ENCODE results near the gene LRIT2. TPM values are rescaled to one million over a fixed set of nuclear protein-coding genes. Genes with fewer than 3 reads are reported as not detected.

LRIT2 gene
- total RNA-seq, 2 donors from 2014 or later, result not detected

DNA sequence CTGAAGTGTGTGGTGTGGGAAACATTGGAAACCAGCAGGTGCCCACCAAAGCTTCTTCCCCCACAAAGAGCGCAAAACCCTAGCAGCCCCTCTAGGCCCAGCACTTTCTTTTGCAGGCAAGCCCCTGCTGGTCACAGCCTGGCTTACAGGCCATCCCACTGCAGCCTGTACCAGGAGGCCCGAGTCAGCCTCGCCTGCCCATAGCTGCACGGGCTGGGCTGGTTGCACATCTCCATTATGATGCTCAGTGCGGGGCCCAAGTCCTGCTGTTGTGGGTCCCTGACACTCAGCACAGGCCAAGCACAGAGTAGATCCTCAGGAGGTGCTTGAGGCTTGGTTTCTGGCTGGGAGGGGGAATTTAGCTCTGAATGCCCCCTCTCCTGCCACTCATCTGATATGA is 23.0 kb downstream of the LRIT2 start:
- Histone ChIP-seq H3K4me3 (no peak overlapping the region), H3K4me1 (no peaks in the 10 kb centered on the region), H3K9me3 (no peaks in the 10 kb centered on the region), H3K27me3 (no peaks in the 10 kb centered on the region), H3K27ac (no peak overlapping the region), H3K36me3 (no peaks in the 10 kb centered on the region)
- DNase-seq (ENCODE audit: low spot score), result no peak
- TF ChIP-seq, protein P1, sequence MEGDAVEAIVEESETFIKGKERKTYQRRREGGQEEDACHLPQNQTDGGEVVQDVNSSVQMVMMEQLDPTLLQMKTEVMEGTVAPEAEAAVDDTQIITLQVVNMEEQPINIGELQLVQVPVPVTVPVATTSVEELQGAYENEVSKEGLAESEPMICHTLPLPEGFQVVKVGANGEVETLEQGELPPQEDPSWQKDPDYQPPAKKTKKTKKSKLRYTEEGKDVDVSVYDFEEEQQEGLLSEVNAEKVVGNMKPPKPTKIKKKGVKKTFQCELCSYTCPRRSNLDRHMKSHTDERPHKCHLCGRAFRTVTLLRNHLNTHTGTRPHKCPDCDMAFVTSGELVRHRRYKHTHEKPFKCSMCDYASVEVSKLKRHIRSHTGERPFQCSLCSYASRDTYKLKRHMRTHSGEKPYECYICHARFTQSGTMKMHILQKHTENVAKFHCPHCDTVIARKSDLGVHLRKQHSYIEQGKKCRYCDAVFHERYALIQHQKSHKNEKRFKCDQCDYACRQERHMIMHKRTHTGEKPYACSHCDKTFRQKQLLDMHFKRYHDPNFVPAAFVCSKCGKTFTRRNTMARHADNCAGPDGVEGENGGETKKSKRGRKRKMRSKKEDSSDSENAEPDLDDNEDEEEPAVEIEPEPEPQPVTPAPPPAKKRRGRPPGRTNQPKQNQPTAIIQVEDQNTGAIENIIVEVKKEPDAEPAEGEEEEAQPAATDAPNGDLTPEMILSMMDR (IDR thresholded peaks at IDR 0.05), result no peak

DNA sequence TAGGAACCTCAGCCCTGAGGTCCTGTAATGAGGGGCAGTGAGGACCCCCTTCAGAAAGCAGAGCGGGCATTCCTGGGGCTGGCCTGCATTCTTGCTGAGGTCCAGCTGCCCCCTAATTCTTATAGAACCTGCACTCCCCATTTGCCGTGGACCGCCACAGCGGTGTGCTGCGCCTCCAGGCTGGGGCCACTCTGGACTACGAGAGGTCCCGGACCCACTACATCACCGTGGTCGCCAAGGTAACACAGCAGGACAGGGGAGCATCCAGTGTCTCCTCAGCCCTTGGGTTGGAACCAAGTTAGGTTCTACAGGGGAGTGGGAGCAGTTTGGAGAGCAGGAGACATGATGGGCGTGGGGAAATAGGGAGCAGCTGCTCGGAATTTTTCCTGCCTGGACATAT is 23.7 kb downstream of the LRIT2 start:
- TF ChIP-seq, protein P1 (IDR thresholded peaks at IDR 0.05), result no peak
- Histone ChIP-seq H3K27ac (no peak overlapping the region), H3K36me3 (no peaks in the 10 kb centered on the region), H3K9me3 (no peaks in the 10 kb centered on the region), H3K27me3 (no peaks in the 10 kb centered on the region), H3K4me3 (no peak overlapping the region), H3K4me1 (no peaks in the 10 kb centered on the region)
- no peak for DNase-seq (ENCODE audit: low spot score)

DNA sequence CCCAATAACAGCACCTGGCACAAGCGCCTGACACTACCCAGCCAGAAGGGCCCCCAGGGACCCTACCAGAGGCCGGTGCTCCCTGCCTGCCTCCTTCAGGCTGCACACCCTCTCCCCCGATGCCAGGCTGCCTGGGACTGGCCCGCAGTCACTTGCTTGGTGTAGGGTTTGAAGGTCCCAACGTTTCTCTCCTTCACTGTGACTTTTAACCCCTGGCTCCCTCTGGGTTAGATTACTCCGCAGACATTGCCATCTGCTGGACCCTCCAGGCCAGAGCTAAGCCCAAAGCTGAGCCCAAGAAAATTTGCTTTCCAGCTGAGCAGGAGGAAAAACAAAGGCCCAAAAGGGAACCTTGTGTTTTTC is 24.1 kb downstream of the LRIT2 start:
- Histone ChIP-seq H3K4me1 (no peaks in the 10 kb centered on the region), H3K27ac (no peak overlapping the region), H3K4me3 (no peak overlapping the region), H3K36me3 (no peaks in the 10 kb centered on the region), H3K9me3 (no peaks in the 10 kb centered on the region), H3K27me3 (no peaks in the 10 kb centered on the region)
- DNase-seq (ENCODE audit: low spot score), result no peak
- TF ChIP-seq, protein P1 (IDR thresholded peaks at IDR 0.05), result no peak

DNA sequence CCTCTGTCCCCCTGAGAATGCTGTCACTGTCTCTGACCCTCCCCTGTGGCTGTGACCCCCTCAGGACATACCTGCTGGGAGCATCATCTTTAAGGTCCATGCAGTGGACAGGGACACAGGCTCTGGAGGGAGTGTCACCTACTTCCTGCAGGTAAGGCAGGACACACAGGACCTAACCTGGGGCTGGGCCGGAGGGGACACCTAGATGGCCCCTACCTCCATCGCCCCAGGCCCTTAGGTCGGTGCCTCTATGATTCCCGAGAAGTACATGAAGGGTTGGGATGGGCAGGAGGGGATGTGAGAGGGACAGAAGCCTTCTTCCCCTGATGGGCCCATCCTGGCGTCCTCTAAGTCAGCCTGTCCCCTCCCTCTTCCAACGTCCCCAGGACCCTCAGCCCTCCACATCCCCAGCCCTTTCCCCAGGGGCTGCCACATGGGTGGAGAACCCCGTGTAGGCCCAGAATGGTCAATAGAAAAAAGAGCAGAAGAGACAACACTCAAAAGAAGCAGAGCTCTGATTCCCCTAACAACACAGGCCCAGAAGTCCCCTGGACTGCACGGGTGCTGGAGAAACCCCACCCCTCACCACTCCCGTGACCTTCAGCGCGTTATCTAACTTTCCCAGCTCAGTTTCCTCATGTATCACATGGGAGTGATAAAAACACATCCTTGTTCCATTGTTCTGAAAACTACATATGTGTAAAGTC is 24.7 kb downstream of the LRIT2 start:
- Histone ChIP-seq H3K36me3 (no peaks in the 10 kb centered on the region), H3K9me3 (no peaks in the 10 kb centered on the region), H3K27ac (no peak overlapping the region), H3K4me3 (no peak overlapping the region), H3K27me3 (no peaks in the 10 kb centered on the region), H3K4me1 (no peaks in the 10 kb centered on the region)
- TF ChIP-seq, protein P1 (IDR thresholded peaks at IDR 0.05), result no peak
- no peak for DNase-seq (ENCODE audit: low spot score)

DNA sequence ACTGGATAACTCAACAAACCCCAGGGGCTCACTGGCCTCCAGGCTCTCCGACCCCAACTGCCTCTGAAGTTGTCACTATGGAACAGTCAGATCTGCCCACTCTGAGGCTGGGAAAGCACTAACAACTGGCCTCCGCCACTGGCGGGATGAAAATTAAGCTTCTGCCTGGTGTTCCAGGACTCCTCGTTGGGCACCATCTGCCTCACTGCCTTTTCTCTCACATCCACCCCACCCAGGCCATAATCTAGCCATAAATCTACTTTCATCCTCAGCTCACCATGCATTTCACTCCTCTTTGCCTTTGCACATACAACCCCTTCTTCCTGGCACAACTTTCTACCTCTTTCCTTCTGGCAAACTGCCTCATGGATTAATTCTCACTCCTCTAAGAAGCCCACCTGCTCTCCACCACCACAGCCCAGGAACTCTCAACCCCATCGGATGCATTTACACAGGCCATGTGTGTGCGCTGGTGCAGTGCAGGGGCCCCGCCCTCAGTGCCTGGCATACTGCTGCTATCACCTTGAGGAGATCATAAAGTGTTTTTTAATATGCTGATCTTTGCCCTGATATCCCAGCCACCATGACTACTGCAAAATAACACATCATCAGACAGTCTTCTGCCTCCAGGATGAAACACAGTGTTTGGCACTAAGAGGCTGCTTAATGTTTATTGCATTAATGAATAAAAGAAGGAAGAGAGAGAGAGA is 27.0 kb downstream of the LRIT2 start:
- no peaks in the 10 kb centered on the region for H3K36me3 ChIP-seq
- peaks cover 0 to 16% of the 10 kb centered on the region in 2 donors for H3K4me1 ChIP-seq
- no peak for DNase-seq (ENCODE audit: low spot score)
- H3K9me3 ChIP-seq, result no peaks in the 10 kb centered on the region
- H3K27me3 ChIP-seq, result no peaks in the 10 kb centered on the region
- TF ChIP-seq, protein P1 (IDR thresholded peaks at IDR 0.05), result no peak
- H3K4me3 ChIP-seq, result no peak overlapping the region
- no peak overlapping the region for H3K27ac ChIP-seq
